Neural progenitor cell (in vitro differentiated cells): ENCODE results near the gene SERINC5. TPM values are rescaled to one million over a fixed set of nuclear protein-coding genes. Genes with fewer than 3 reads are reported as not detected.
A peak's percentile ranks its signal among the peaks of the same experiment; 100 is the strongest.

Experiments used
- DNase-seq: peaks from one replicate; pipeline ENCODE4 v3.0.0-alpha.2; 2016; ENCODE audit warnings: low spot score
- H2AFZ ChIP-seq: fragments of 200-600 bp; sonication (generic); replicated peaks from 2 replicates; pipeline ENCODE4 v1.6.1; 2016; ENCODE audit warnings: antibody characterized with exemption
- H3F3A ChIP-seq: fragments of 200-600 bp; sonication (generic); 2 replicates; pipeline ENCODE4 v1.6.1; 2016; ENCODE audit warnings: antibody characterized with exemption, low read depth
- H3K27ac ChIP-seq: fragments of 200-600 bp; sonication (generic); 2 replicates; pipeline ENCODE4 v1.5.1; 2016; ENCODE audit warnings: mild to moderate bottlenecking
- H3K27me3 ChIP-seq: fragments of 200-600 bp; sonication (generic); 2 replicates; pipeline ENCODE4 v1.6.1; 2016; ENCODE audit warnings: mild to moderate bottlenecking, moderate library complexity
- H3K36me3 ChIP-seq: fragments of 200-600 bp; sonication (generic); 2 replicates; pipeline ENCODE4 v1.5.1; 2016
- H3K4me1 ChIP-seq: fragments of 200-600 bp; sonication (generic); 2 replicates; pipeline ENCODE4 v1.6.1; 2016; ENCODE audit warnings: mixed run types
- H3K4me2 ChIP-seq: fragments of 200-600 bp; sonication (generic); 2 replicates; pipeline ENCODE4 v1.6.1; 2016
- H3K4me3 ChIP-seq: fragments of 200-600 bp; sonication (generic); 2 replicates; pipeline ENCODE4 v1.5.1; 2016
- H3K79me2 ChIP-seq: fragments of 200-600 bp; sonication (generic); 2 replicates; pipeline ENCODE4 v1.6.1; 2016; ENCODE audit warnings: low read depth
- H3K9ac ChIP-seq: fragments of 200-600 bp; sonication (generic); 2 replicates; pipeline ENCODE4 v1.6.1; 2016
- H3K9me3 ChIP-seq: fragments of 200-600 bp; sonication (generic); 2 replicates; pipeline ENCODE4 v1.5.1; 2016; ENCODE audit warnings: low read depth
- H4K20me1 ChIP-seq: fragments of 200-600 bp; sonication (generic); 2 replicates; pipeline ENCODE4 v1.6.1; 2016; ENCODE audit warnings: low read depth
- H3K27ac Mint-ChIP-seq: 3 replicates; pipeline ENCODE4 v1.8.0; 2021; ENCODE audit warnings: mixed read lengths
- H3K27me3 Mint-ChIP-seq: 2 replicates; pipeline ENCODE4 v1.8.0; 2022; ENCODE audit warnings: low read depth, mild to moderate bottlenecking, inconsistent platforms, moderate library complexity, mixed read lengths; ENCODE audit not compliant: insufficient read depth
- H3K36me3 Mint-ChIP-seq: 3 replicates; pipeline ENCODE4 v1.8.0; 2021; ENCODE audit warnings: mixed read lengths
- H3K4me1 Mint-ChIP-seq: 3 replicates; pipeline ENCODE4 v1.8.0; 2021; ENCODE audit warnings: mixed read lengths
- H3K4me3 Mint-ChIP-seq: 3 replicates; pipeline ENCODE4 v1.8.0; 2021; ENCODE audit warnings: mild to moderate bottlenecking, moderate library complexity, mixed read lengths
- H3K9me3 Mint-ChIP-seq: 3 replicates; pipeline ENCODE4 v1.8.0; 2020; ENCODE audit warnings: mixed read lengths
- CTCF ChIP-seq: fragments of 200-600 bp; sonication (generic); IDR thresholded peaks from 2 replicates; pipeline ENCODE4 v1.5.1; 2017; ENCODE audit warnings: antibody characterized with exemption, mild to moderate bottlenecking
- EZH2 ChIP-seq: fragments of 200-600 bp; sonication (generic); IDR thresholded peaks from 2 replicates; pipeline ENCODE4 v1.6.1; 2017; ENCODE audit warnings: antibody characterized with exemption, mild to moderate bottlenecking, moderate library complexity
- EZH2phosphoT487 ChIP-seq: fragments of 200-600 bp; sonication (generic); IDR thresholded peaks from 2 replicates; pipeline ENCODE4 v1.6.1; 2017; ENCODE audit warnings: antibody characterized with exemption
- total RNA-seq: library from RNA; depleted of rRNA; stranded (reverse); fragments of >200 nt; gene quantifications from 2 replicates; pipeline ENCODE4 v1.2.3, GENCODE V29; 2015; ENCODE audit warnings: low replicate concordance

SERINC5 gene
- total RNA-seq, 1 donor from 2014 or later = 126 TPM

GRCh38 chr5:80165452-80165851, 90.4 kb downstream of the SERINC5 start:
- Histone ChIP-seq H3K9ac (no peak overlapping the region), H3K4me3 (no peak overlapping the region), H3K27me3 (no peaks in the 10 kb centered on the region), H3K27ac (peak overlapping the region; percentile 21), H3K36me3 (peaks cover 62% of the 10 kb centered on the region), H3F3A (peaks cover 25% of the 10 kb centered on the region), H3K4me1 (peaks cover 5% of the 10 kb centered on the region), H3K9me3 (no peaks in the 10 kb centered on the region), H4K20me1 (no peaks in the 10 kb centered on the region), H2AFZ (no peak overlapping the region), H3K79me2 (no peaks in the 10 kb centered on the region), H3K4me2 (no peak overlapping the region)
- Mint-ChIP-seq H3K27ac (no peak overlapping the region), H3K4me3 (no peak overlapping the region), H3K27me3 (no peaks in the 10 kb centered on the region), H3K4me1 (peaks cover 6% of the 10 kb centered on the region), H3K36me3 (peaks cover 31% of the 10 kb centered on the region), H3K9me3 (peaks cover 8% of the 10 kb centered on the region)
- no peak for TF ChIP-seq EZH2phosphoT487
- TF ChIP-seq EZH2 = no peak
- TF ChIP-seq CTCF = no peak
- DNase-seq = no peak

GRCh38 chr5:80161165-80161564, 94.7 kb downstream of the SERINC5 start:
- no peaks in the 10 kb centered on the region for H3K79me2 ChIP-seq
- H3K27ac Mint-ChIP-seq = no peak overlapping the region
- no peaks in the 10 kb centered on the region for H4K20me1 ChIP-seq
- H3K4me1 ChIP-seq = peaks cover 16% of the 10 kb centered on the region
- peaks cover 5% of the 10 kb centered on the region for H3K4me1 Mint-ChIP-seq
- peaks cover 51% of the 10 kb centered on the region for H3F3A ChIP-seq
- TF ChIP-seq CTCF (no peak), EZH2 (no peak), EZH2phosphoT487 (no peak)
- no peak overlapping the region for H3K4me3 ChIP-seq
- H3K27ac ChIP-seq = no peak overlapping the region
- DNase-seq = no peak
- peaks cover 8% of the 10 kb centered on the region for H3K9me3 Mint-ChIP-seq
- peaks cover 58% of the 10 kb centered on the region for H3K36me3 ChIP-seq
- H3K27me3 ChIP-seq = no peaks in the 10 kb centered on the region
- no peak overlapping the region for H3K4me2 ChIP-seq
- H2AFZ ChIP-seq = no peak overlapping the region
- H3K4me3 Mint-ChIP-seq = no peak overlapping the region
- no peak overlapping the region for H3K9ac ChIP-seq
- peaks cover 2% of the 10 kb centered on the region for H3K27me3 Mint-ChIP-seq
- peaks cover 39% of the 10 kb centered on the region for H3K36me3 Mint-ChIP-seq
- no peaks in the 10 kb centered on the region for H3K9me3 ChIP-seq

- no peak overlapping the region for H3K9ac ChIP-seq
- Mint-ChIP-seq H3K9me3 (peaks cover 8% of the 10 kb centered on the region), H3K36me3 (peaks cover 37% of the 10 kb centered on the region), H3K27ac (no peak overlapping the region), H3K27me3 (peaks cover 2% of the 10 kb centered on the region), H3K4me1 (peaks cover 12% of the 10 kb centered on the region), H3K4me3 (no peak overlapping the region)
- H3F3A ChIP-seq = peaks cover 58% of the 10 kb centered on the region
- H3K9me3 ChIP-seq = no peaks in the 10 kb centered on the region
- DNase-seq = no peak
- no peaks in the 10 kb centered on the region for H3K79me2 ChIP-seq
- TF ChIP-seq CTCF (no peak), EZH2phosphoT487 (no peak), EZH2 (no peak)
- no peak overlapping the region for H3K27ac ChIP-seq
- no peaks in the 10 kb centered on the region for H3K27me3 ChIP-seq
- H4K20me1 ChIP-seq = no peaks in the 10 kb centered on the region
- H2AFZ ChIP-seq = no peak overlapping the region
- no peak overlapping the region for H3K4me3 ChIP-seq
- H3K4me2 ChIP-seq = no peak overlapping the region
- peaks cover 19% of the 10 kb centered on the region for H3K4me1 ChIP-seq
- H3K36me3 ChIP-seq = peaks cover 48% of the 10 kb centered on the region
Observed at GRCh38 chr5:80160242-80160641, 95.6 kb downstream of the SERINC5 start.
